NCI-H82 (cell line): ENCODE results near the gene GRB14.
A peak's percentile ranks its signal among the peaks of the same experiment; 100 is the strongest.

Experiments
- DNase-seq: peaks from one replicate; lab custom pipeline; 2025; lab: John Stamatoyannopoulos, UW

Gene GRB14

DNA sequence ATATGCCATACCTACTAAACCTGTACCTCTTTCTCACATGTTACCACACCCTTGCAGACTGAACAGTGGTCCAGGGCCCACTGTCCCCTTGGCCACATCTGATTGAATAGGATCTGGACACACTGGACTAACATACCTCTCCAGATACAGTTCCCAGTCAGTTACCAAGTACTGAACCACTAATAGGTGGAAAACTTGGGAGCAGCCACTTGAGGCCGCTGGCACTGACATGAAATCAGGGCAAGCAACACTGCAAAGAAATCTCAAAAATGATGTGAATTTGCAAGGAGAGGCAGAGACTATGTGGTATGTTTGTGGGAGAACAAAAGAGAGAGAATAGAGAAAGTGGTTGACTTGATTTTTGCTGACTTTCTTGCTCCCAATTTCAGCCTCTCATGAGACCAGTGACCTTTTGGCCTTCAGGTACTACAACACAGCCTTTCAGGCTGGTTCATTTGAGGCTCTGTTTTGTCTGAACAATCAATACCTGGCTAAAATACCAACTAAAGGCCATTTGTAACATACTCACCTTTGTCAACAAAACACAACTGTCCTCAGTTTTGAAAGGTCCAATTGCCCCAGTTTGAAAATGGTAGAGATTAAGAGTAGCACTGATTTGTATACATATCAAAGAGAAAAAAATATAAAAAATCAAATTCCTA lies 7.8 kb downstream of the GRB14 start:
- no peak for DNase-seq

DNA sequence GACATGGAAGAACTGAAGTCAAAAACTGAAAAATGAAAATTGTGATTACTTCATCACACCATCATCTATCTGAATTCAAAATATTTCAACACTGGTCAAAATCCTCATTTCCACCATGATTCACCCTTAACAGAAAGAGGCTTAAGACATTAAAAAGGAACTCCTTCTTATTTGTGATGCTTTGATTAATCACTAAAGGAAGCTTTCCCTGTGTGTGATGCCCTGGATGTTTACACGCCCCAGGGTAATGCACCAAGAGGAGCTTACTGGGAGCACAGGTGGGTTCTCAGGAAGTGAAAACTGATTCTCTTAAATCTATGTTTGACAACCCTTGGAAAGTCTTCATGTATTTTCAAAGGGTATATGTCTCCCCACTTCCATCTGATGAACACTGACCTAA lies 11.5 kb downstream of the GRB14 start:
- no peak for DNase-seq

DNA sequence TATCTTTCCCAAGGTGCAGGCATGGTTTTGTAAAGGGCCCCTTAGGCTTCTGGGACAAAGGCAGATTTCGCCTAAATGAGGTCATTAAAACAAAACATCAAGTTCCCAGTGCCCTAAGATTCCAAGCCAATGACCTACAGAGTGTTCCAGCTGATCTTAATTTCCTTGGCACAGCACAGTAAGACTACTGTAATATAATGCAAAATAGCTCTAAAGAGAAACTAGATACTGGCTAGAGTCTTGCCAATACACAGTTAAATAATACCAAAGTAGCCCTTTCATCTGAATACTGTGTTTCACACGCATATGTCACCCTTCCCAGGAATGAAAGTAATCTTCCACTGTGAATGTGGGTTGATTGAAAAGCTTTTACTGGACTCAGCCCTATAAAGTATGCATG lies 14.7 kb downstream of the GRB14 start:
- DNase-seq, result no peak

DNA sequence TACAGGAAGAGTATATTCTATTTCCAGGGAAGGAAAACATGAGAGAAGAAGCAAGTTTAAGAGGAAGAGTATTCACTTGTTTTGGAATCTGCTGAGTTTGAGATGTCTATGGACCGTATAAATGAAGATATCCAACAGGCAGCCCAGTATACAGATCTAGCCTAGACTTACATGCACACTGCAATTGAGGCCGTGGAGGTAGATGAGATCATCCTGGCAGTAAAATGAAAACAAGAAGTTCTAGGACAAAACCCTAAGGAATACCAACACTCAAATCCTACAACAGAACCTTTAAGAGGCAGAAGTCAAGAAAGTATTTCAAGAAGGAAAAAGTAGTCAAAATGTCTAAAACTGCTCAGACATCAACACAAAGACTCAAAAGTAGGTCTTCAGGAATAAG lies 16.0 kb downstream of the GRB14 start:
- DNase-seq, result no peak

DNA sequence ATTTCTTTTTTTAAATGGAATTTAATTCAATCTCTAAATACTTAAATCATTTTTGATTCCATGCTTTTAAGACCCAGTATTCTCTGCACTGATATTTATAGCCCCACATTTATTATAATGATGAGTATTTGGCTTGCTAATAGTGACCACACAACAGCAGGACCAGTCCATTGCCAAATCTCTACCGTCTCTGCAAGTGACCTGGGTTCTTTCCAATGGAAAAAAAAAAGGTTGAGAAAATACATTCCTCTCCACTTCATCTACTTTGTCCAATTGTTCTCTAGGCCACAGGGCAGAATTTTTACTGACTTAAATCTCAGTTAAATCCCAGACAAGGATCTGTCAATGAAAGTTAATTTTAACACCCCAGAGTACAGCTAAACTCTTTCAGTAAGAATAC lies 20.5 kb downstream of the GRB14 start:
- DNase-seq, result no peak

DNA sequence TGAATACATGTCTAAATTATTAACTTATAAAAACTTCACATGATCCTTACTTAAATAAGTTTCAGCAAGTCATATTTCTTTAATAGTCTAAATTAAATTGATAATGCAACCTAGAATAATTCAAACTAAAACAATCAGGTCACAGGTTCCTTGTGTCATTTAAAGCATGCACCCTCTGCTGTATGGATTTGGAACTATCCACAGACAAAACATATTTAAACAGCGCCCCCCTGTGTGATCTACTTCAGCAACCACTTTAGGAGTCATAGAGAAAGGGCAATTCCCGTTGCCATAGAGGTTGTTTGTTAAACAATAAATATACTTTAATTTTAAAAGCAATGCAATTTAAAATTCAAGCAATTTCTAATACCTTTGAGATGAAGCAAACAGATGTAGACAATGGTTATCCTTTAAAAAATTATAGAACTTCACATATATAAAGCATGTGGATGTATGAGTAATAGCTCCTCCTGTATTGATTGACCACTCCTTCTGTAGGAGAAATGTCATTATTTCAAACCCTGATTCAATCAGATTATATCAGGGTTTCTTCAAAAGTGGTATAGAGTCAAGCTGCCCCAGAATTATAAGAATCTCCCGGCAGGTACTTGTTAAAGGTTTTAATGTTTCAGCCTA lies 21.2 kb downstream of the GRB14 start:
- DNase-seq, result peak; percentile 93

DNA sequence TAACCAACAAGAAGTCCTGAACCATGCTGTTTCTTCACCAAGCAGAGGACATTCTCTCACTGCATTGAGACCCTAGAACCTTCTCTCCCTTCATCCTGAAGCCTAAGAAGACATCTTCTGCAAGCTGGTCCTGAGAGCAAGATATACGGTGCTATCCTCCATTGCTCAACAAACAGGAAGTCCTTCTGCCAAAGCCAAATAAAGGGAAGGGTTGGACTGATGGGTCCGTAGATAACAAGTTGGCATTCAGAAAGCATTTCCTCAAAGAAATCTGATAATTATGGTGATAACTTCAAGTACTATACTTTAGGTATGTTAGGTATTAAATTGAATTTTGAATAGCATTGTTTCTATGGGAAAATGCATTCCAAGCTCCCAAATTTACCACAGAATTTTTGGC lies 23.3 kb downstream of the GRB14 start:
- DNase-seq, result no peak

DNA sequence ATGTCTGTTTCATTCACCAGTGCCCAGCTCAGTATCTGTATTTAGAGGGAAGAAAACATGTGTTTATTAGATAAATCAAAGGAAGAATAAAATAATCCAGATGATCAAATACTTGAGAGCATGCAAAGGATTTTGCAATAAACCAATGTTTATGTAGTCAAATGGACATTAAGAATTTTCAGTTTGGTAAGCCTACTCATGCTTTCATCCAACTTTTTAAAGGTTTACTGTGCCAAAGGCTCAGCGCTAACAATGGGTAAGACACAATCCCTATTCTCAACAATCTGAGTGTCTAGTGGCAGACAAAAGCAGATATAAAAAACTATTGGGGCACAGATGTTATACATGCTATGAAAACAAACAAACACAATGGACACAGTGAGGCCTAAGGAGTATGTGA lies 26.3 kb downstream of the GRB14 start:
- no peak for DNase-seq

DNA sequence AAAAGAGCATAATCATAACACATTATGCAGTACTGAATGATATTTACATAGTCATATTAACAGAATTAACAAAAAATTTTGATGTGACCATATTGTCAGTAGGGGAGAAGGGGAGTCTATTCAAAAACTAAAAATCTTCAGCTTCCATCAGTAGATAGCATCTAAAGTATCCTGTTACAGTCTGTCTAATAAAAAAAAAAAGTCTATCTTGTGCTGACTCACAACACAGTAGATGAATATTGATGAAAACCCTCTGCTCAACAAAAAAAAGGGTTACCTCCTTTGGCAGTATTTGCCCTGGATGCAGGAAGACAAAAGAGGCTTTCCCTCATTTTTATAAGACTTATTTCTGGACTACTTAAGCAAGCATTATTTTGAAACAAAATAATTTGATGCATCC lies 27.3 kb downstream of the GRB14 start:
- no peak for DNase-seq

DNA sequence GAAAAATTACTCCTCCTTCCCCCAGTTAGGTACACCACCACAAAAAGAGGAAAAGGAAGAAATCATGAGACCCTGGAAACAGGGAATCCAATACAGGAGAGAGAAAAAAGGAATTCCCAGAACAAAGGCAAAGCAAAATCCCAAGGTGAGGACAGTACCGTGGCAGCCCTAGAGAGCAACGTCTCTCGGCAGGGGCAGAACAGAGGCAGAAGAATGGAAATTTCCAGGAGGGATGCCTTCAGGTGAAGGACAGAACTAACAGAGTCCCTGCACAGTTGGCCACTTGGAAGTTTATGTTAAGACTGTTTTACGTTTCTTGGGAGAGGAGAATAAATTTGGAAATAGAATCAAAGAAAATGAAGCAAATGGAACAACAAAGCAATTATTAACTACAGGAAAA lies 27.7 kb downstream of the GRB14 start:
- no peak for DNase-seq

DNA sequence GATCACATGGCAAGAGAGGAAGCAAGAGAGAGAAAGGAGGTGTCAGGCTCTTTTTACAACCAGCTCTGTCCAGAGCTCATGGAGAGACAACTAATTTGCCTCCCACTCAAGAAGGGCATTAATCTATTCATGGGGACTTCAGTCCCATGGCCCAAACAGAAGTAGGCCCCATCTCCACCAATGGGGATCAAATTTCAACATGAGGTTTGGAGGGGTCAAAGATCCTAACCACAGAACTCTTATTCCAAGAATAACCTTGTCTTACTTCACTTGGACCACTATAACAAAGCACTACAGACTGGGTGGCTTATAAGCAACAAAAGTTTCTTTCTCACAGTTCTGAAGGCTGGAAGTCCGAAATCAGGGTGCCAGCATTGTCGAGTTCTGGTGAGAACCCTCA lies 31.8 kb downstream of the GRB14 start:
- no peak for DNase-seq

DNA sequence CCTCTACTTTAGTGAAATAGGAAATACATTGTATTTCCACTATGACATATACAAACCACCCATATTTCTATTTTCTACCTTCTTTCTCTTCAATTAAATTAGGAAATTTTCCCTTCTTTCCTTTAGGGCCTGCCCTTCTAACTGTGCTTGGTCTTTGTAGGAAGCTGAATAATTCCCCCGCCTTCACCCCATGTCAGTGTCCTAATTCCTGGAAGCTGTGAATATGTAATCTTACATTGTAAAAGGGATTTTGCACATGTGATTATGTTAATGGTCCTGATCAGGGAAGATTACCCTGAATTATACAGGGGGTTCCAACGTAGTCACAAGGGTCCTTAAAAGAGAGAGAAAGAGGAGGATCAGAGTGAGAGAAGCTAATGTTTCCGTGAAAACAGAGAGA lies 40.2 kb downstream of the GRB14 start:
- DNase-seq, result peak; percentile 46

DNA sequence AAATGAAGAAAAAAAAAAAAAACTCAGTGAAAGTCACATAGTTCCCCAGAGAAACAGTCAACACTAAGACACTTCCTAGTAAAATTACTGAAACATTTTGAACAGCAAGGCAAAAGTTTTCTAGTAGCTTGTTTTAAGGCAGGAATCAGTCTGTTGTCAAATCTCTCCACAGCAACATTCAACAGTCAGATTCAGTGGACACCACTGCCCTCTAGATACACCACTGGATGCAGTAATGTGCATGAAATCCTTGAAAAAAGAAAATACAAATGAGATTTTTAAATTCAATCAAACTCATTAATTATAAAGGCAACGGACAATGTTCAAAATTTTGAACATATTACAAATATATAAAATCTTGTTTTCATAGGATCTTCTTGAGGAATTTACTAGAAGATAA lies 46.4 kb downstream of the GRB14 start:
- DNase-seq, result no peak

DNA sequence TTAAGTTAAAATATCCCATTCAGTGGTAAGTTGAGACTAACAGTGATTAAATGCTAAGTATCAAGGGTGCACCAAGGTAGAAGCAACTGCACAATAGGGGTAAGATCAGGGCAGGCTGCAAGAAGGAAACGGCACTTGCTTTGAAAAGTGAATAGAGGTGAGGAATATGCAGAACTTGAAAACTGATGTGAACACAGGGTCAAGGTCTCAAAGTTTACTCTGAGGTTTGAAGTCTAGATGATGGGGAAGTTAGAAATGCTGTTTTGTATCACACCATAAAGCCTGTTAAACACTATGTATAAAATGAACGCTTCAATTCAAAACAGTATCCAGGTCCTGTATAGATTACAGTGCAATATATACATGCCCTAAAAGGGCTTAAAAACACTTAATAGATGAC lies 50.8 kb downstream of the GRB14 start:
- DNase-seq, result peak; percentile 11

DNA sequence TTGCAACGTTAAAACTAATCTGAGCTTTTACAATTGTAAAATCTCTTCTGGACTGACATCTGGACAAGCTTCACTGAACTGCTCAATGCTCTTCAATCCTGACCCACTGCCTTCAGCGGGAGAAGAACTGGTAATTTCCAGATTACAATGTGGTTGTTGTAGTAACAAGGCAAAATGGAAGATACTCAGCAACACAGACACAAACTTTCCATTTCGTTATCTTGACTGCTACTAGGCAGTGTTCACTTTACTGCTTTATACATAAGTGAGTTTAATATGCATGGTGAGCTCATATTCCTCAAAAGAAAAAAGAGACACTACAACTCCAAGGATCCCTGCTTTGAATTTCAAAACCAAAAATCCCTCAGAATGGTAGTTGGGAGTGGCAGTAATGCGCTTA lies 51.9 kb downstream of the GRB14 start:
- DNase-seq, result peak; percentile 68

DNA sequence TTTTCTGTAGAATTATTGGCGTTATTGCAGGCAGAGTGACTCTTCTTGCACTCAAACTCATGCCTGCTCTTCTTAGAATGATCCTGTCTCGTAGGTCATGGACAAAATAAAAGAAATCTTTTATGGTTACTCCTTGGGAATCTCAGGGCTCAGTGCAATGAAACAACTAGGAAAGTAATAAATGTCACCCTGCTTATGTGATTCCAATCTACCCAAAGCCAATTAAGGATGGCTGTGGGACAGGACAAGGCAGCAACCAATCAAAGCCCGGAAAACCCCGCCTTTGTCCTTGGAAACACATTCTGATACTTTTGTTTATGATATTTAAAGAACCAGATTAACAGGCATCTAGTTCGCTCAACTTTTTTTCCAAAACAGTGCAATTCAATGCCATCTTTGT lies 53.0 kb downstream of the GRB14 start:
- DNase-seq, result peak; percentile 92

DNA sequence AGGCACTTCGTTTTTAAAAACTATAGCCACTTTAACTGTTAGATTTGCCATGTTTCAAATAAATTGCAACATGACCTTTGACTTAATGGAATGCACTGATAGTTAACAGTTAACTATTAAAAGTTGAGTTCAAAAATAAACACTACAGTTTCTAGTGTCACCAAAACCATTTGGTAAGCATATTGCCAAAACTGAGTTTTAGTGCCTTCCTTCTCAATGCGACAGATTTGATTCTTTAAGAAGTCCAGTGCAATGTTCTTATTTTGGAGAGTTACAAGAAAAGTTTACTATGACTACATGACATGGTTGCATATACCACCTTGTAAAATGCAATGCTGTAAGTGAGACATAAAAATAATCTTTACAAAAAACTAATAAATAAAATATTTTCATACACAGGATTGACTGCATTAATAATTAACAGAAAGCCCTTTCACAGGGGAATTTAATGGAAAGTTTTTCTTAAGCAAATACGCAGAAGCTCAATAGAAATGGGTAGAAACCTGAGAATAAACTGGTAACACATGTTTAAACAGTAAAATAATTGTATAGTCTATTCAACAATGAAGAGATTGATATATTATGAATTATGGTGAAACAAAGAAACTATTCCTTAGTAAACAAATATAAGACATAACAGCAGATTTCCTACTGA lies 53.8 kb downstream of the GRB14 start:
- DNase-seq, result no peak

DNA sequence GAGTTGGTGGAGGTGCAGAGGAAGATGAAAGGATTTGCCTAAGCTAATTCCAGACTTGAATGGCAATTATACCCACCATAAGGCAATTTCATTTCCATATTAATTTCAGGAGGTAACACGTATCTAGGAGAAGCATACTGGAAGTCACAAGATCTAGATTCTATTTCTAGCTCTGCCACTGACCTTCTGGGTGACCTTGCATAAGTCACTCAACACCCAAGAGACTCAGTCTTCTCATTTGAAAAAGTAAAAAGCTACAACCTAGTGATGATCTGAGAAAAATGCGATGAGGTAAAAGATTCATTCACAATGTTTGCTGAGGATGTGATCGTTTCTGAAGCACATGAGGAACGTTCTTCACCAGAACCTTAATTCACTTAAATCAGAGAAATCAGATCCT lies 55.9 kb downstream of the GRB14 start:
- no peak for DNase-seq

DNA sequence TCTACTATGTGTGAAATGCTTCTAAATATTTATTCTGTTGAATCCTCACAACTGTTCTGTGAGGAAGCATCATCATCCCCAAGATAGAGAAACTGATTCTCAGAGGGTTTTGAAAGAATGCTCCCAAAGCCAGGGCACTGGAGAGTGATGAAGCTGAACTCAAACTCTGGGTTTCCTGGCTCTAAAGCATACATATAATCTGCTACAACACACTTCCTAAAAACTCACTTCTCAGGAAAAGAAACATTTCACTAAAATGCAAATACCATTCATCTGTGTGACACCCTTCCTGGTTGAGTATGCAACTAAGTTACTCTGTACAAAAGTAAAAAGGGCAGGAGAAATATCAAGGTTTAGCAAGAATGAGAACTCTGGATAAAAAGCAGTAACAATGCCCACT lies 58.6 kb downstream of the GRB14 start:
- DNase-seq, result no peak

DNA sequence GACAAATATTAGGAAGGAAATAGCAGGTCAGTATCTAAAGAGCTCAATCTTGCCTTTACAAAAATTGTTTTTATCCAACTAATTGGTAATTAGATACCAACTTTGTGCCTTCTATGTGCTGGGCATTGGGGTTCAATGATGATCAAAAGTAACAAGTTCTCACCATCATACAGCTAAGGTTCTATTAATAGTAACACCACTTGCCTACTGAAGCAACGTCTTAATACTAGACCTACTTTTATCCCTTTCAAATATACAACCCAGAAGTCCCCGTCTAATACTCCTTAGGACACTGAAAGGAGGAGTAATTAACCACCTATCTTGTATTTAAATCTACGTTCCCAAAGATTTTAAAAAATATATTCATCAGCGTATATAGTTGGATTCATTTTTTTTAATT lies 59.3 kb downstream of the GRB14 start:
- DNase-seq, result no peak

DNA sequence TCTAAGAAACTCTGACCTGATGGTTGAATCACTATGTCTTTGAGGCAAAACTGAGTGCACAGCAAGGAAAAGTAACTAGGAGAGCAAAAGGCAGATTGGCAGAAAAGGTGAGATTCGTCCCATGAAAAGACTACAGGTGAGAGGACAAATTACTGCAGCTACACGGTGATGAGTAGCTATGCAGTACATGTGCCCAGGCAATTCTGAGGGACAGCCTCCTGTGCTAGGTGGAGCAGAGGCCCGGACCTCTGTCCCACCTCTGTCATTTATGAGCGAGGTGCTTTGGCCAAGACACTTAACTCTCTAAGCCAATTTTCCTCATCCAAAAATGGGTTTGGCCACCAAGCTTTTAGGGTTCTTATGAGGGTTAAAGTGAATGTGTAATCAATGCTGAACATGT lies 59.9 kb downstream of the GRB14 start:
- DNase-seq, result no peak

DNA sequence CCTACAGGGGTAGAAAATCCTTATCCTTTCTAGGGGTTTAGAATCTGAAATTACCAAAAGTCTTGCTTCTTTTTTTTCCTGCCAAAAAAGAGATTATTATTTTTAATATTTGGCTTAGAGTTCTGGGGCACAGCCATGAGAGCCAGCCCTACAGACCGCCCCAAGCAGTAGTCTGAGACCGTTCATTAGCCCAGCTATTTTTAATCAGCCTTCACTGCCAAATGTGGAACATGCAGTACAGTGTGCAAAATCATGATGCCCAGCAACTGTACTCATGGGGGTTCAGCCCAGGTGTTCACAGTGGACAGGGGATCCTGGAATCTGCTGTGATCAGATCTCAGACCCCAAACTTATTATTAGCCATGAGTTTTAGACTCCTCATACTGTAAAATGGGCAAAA lies 60.4 kb downstream of the GRB14 start:
- DNase-seq, result no peak

DNA sequence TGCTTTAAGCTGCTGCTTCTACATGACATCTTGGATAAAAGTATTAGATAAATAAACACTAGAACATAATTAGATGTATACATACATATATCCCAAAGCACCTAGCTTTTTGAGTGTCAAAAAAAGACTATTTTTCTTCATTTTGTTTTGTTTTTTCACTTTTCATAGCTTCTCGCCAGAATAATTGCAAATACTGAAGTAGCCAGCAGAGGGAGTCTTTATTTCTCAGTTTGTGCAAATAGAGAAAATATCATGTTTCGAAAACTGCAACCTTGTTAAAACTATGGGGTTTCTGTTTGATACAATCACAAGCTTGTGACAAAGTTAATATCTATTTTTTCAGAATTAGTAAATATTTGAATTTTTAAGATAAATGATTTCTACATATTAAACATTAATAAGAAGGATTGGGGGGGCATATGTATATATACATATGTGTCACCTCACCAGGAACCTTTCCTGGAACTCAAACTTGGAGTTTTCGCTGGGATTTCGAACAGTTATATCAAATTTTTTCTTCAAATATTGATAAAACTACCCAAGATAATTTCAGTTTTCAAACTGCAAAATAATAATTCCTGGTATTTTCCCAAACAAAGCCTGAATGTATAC lies 61.0 kb downstream of the GRB14 start:
- peak; percentile 38 for DNase-seq
